PC-3 (cell line): ENCODE measurements around the gene AIFM3. TPM values are rescaled to one million over a fixed set of nuclear protein-coding genes. Genes with fewer than 3 reads are reported as not detected.
A peak's percentile ranks its signal among the peaks of the same experiment; 100 is the strongest.

Source experiments
- ATAC-seq: fragments of 200-7000 bp; cut with Tn5 transposase; 2 replicates; pipeline ENCODE4 v1.9.1; 2020; ENCODE audit warnings: mild to moderate bottlenecking, moderate library complexity
- BruUV-seq: library from RNA; stranded (reverse); fragments of 400-500 nt; replicated peaks from 2 replicates; lab custom pipeline; 2021; lab: Mats Ljungman, UMichigan
- CTCF ChIA-PET: fragments of 300-600 bp; sonication (Branson Sonifier 250); formaldehyde crosslinking; loops from one replicate; lab custom pipeline; 2022; ENCODE audit warnings: antibody characterized with exemption; lab: Charles Lee
- POLR2A ChIA-PET: fragments of 300-600 bp; sonication (Branson Sonifier 250); formaldehyde crosslinking; loops from one replicate; lab custom pipeline; 2022; ENCODE audit warnings: antibody characterized with exemption; ENCODE audit not compliant: unreplicated experiment; lab: Charles Lee
- DNase-seq: peaks from one replicate; pipeline ENCODE4 v3.0.0-alpha.2; 2015
- H2AFZ ChIP-seq: fragments of 300-600 bp; sonication (generic); 2 replicates; pipeline ENCODE4 v1.6.0; 2016; ENCODE audit warnings: antibody characterized with exemption, low read length
- H3F3A ChIP-seq: fragments of 300-600 bp; sonication (generic); one replicate; pipeline ENCODE4 v1.6.0; 2017; ENCODE audit warnings: antibody characterized with exemption, low read length, control low read depth, mild to moderate bottlenecking; ENCODE audit not compliant: unreplicated experiment
- H3K27ac ChIP-seq: fragments of 300-600 bp; sonication (generic); 2 replicates; pipeline ENCODE4 v1.5.1; 2016; ENCODE audit warnings: mild to moderate bottlenecking, low read length
- H3K27me3 ChIP-seq: fragments of 300-600 bp; sonication (generic); 2 replicates; pipeline ENCODE4 v1.6.1; 2016; ENCODE audit warnings: low read length, mixed read lengths
- H3K36me3 ChIP-seq: fragments of 300-600 bp; sonication (generic); 2 replicates; pipeline ENCODE4 v1.6.1; 2016; ENCODE audit warnings: low read depth, mixed run types, low read length, mixed read lengths
- H3K4me1 ChIP-seq: fragments of 300-600 bp; sonication (generic); 2 replicates; pipeline ENCODE4 v1.5.1; 2016; ENCODE audit warnings: low read length; ENCODE audit not compliant: insufficient read depth
- H3K4me2 ChIP-seq: fragments of 300-600 bp; sonication (generic); 2 replicates; pipeline ENCODE4 v1.6.0; 2016; ENCODE audit warnings: low read length
- H3K4me3 ChIP-seq: fragments of 300-600 bp; sonication (generic); 2 replicates; pipeline ENCODE4 v1.5.1; 2016; ENCODE audit warnings: mild to moderate bottlenecking, low read length, mixed read lengths
- H3K79me2 ChIP-seq: fragments of 300-600 bp; sonication (generic); 2 replicates; pipeline ENCODE4 v1.6.1; 2017; ENCODE audit warnings: low read length, mixed read lengths
- H3K9ac ChIP-seq: fragments of 300-600 bp; sonication (generic); 2 replicates; pipeline ENCODE4 v1.6.0; 2016; ENCODE audit warnings: mild to moderate bottlenecking, low read length
- H3K9me2 ChIP-seq: fragments of 300-600 bp; sonication (generic); replicated peaks from 2 replicates; pipeline ENCODE4 v1.6.1; 2016; ENCODE audit warnings: mixed run types, low read length, mixed read lengths
- H3K9me3 ChIP-seq: fragments of 300-600 bp; sonication (generic); 2 replicates; pipeline ENCODE4 v1.6.1; 2016; ENCODE audit warnings: low read length, mixed read lengths
- H4K20me1 ChIP-seq: fragments of 300-600 bp; sonication (generic); 2 replicates; pipeline ENCODE4 v1.6.1; 2016; ENCODE audit warnings: low read length, mixed read lengths
- EZH2 ChIP-seq: fragments of 300-600 bp; sonication (generic); IDR thresholded peaks from one replicate; pipeline ENCODE4 v1.6.1; 2017; ENCODE audit warnings: antibody characterized with exemption, mild to moderate bottlenecking, low read length; ENCODE audit not compliant: unreplicated experiment
- EZH2phosphoT487 ChIP-seq: fragments of 300-600 bp; sonication (generic); IDR thresholded peaks from 2 replicates; pipeline ENCODE4 v1.6.1; 2018; ENCODE audit warnings: mild to moderate bottlenecking, antibody characterized with exemption, low read length, borderline replicate concordance
- intact Hi-C: fragments of 100-400 bp; cut with micrococcal nuclease; formaldehyde crosslinking; loops from 2 replicates; pipeline ENCODE4 v1.9.0; 2023
- total RNA-seq: library from RNA; depleted of rRNA; stranded (reverse); fragments of >200 nt; gene quantifications from 2 replicates; pipeline ENCODE4 v1.2.3, GENCODE V29; 2014
- TF ChIP-seq, protein P1 (sequence below): fragments of 300-600 bp; sonication (generic); conservative IDR thresholded peaks from 2 replicates; pipeline ENCODE4 v1.5.1; 2017; ENCODE audit warnings: antibody characterized with exemption, low read depth, mild to moderate bottlenecking, low read length

The AIFM3 gene
- total RNA-seq, 1 experiment from 2014 or later, result 1.5 TPM

DNA sequence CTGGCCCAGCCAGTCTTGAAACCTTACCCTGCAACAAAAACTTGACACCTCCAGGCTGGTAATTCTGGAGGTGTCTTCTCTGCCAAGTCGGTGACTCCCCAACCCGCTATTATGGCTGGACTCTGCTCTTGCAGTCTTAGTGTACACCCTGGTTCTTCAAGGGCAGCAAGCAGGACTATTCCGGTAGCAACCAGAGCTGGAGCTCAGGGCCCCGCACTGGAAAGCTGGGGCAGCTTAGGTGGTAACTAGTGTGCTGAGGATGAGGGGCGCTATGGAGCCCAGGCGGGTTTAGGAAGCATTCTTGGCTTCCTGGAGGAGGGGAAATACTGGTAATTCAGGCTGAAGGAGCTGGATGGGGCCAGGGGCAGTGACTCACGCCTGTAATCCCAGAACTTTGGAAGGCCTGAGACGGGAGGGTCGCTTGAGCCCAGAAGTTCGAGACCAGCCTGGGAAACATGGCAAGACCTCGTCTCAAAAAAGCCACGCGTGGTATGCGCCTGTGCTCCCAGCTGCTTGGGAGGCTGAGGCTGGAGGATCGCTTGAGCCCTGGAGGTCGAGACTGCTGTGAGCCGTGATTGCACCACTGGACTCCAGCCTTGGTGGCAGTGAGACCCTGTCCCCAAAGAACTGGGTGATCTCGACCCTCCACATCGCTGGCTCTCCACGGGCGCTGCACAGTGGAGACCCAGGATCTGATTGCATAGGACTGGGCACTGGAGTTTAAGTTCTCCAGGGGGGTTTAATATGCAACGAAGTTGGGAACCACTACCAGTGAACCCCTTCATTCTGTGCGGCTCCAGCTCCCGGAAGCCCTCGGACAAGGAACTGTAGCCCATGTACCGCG is 10.6 kb upstream of the AIFM3 start:
- H3K27ac ChIP-seq, result peak overlapping the region; percentile 47
- TF ChIP-seq, protein P1, sequence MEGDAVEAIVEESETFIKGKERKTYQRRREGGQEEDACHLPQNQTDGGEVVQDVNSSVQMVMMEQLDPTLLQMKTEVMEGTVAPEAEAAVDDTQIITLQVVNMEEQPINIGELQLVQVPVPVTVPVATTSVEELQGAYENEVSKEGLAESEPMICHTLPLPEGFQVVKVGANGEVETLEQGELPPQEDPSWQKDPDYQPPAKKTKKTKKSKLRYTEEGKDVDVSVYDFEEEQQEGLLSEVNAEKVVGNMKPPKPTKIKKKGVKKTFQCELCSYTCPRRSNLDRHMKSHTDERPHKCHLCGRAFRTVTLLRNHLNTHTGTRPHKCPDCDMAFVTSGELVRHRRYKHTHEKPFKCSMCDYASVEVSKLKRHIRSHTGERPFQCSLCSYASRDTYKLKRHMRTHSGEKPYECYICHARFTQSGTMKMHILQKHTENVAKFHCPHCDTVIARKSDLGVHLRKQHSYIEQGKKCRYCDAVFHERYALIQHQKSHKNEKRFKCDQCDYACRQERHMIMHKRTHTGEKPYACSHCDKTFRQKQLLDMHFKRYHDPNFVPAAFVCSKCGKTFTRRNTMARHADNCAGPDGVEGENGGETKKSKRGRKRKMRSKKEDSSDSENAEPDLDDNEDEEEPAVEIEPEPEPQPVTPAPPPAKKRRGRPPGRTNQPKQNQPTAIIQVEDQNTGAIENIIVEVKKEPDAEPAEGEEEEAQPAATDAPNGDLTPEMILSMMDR, result peak; percentile 50
- TF ChIP-seq EZH2phosphoT487, result no peak
- no peaks in the 10 kb centered on the region for H3K9me2 ChIP-seq
- CTCF ChIA-PET, result interaction anchor here (0.6 to 1.0 kb wide), 2 partner anchors 36 to 71 kb away, joined by 3 to 4 read pairs; no protein-coding TSS in a partner anchor
- ATAC-seq (peak; percentile 32), DNase-seq (peak; percentile 75)
- POLR2A ChIA-PET, result no interaction called here
- H2AFZ ChIP-seq, result peak overlapping the region; percentile 94
- H3K4me3 ChIP-seq, result peak overlapping the region; percentile 83
- peaks cover 13% of the 10 kb centered on the region for H3K4me1 ChIP-seq
- no peaks in the 10 kb centered on the region for H4K20me1 ChIP-seq
- no TSS peak for BruUV-seq
- H3K79me2 ChIP-seq, result peaks cover 38% of the 10 kb centered on the region
- no peaks in the 10 kb centered on the region for H3K9me3 ChIP-seq
- H3F3A ChIP-seq, result peaks cover 4% of the 10 kb centered on the region
- H3K27me3 ChIP-seq, result no peaks in the 10 kb centered on the region
- H3K36me3 ChIP-seq, result peaks cover 19% of the 10 kb centered on the region; the same call in 1 of the 2 replicates
- intact Hi-C loops, result no loop called here
- peak overlapping the region; percentile 94 for H3K4me2 ChIP-seq
- H3K9ac ChIP-seq, result peak overlapping the region; percentile 78

DNA sequence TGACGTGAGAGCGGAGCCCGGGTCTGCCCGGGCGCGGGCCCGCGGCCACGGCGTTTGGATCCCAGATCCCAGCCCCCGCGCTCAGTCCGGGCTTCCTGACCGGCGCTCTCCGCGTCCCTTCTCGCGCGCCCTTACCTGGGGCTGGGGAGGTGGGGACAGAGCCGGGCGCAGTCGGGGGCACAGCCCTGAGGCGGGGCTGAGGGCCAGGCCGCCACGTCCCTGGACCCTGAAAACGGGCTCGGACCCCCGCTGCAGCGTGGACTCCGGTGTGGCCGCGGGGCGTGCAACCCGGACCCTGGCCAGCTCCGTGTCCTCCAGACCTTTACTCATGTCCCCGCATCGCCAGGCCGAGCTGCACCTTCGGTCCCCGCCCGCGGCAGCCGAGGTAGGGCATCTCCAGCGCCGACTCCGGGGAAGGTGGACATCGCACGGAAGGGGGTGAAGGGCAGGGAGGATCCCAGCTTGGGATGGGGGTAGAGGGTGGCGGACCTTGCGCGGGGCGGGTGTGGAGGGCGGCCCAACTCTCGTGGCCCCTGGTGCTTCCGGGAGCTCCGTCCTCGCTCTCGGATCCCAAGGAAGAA is 9.9 kb upstream of the AIFM3 start:
- Histone ChIP-seq H3K9me3 (no peaks in the 10 kb centered on the region), H2AFZ (peak overlapping the region; percentile 94), H3K27me3 (no peaks in the 10 kb centered on the region), H3K9ac (peak overlapping the region; percentile 78), H4K20me1 (no peaks in the 10 kb centered on the region), H3K9me2 (no peaks in the 10 kb centered on the region), H3F3A (peaks cover 4% of the 10 kb centered on the region), H3K36me3 (peaks cover 12% of the 10 kb centered on the region; the same call in 1 of the 2 replicates), H3K4me1 (peaks cover 13% of the 10 kb centered on the region), H3K4me3 (peak overlapping the region; percentile 83), H3K27ac (peak overlapping the region; percentile 47), H3K79me2 (peaks cover 30% of the 10 kb centered on the region), H3K4me2 (peak overlapping the region; percentile 94)
- ChIA-PET POLR2A (no interaction called here), CTCF (interaction anchor here (1.0 kb wide), 1 partner anchor 72 kb away, joined by 3 read pairs; no protein-coding TSS in a partner anchor)
- TSS peak; percentile 32 for BruUV-seq
- DNase-seq (peak; percentile 22), ATAC-seq (peak; percentile 50)
- TF ChIP-seq EZH2 (no peak), EZH2phosphoT487 (no peak)
- TF ChIP-seq, protein P1, result no peak
- intact Hi-C loops, result no loop called here
